ENCODE measurements around the gene TBCD. TPM values are rescaled to one million over a fixed set of nuclear protein-coding genes. Genes with fewer than 3 reads are reported as not detected.

The TBCD gene
- total RNA-seq, 1 experiment from 2014 or later = 173 TPM

DNA sequence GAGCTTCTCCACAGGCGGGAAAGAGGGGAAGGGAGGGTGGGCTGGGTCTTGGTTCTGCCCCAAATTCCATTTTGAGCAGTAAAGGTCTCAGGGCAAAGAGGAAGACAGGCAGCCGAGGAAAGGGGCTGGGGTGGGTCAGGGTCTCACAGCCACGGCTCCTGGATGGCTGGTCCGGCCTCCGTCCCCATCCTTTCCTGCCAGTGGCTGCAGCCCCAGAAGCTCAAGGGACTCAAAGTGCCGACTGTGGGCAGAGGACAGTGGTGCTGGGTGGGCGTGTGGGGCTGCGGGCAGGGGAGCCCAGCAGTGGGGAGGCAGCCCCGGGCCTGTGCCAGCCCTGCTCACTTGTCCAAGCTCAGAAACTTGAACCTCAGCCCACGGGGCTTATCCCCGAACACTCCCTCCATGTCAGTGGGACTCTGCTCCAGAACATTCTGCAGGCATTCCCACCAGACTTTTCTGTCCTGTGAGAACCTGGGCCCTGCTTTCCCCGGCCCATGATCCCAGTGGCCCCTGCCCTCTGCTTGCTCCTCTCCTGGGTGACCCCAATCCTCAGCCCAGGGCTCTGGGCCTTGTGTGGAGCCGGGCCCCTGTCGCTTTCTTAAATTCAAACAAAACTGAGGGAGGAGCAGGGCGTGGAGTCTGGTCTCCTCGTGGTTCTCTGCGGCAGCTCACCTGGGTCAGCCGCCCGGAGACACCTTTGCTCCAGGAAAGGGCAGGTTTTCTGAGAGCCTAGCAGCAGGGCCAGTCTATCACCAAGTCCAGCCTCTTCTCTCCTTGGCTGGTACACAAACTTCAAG is 209.7 kb downstream of the TBCD start:
- DNase-seq (ENCODE audit: low spot score) (no peak), ATAC-seq (no peak)
- ChIA-PET POLR2A (no interaction called here), CTCF (no interaction called here)
- Mint-ChIP-seq H3K9me3 (peaks cover 4% of the 10 kb centered on the region; the same call in 1 of the 2 replicates), H3K27ac (no peak overlapping the region; the same call in 1 of the 2 replicates), H3K27me3 (ENCODE audit: low read depth) (no peaks in the 10 kb centered on the region), H3K36me3 (peaks cover 13% of the 10 kb centered on the region; the same call in 1 of the 2 replicates), H3K4me1 (peaks cover 10% of the 10 kb centered on the region), H3K4me3 (no peak overlapping the region)
- TF ChIP-seq, protein P1, sequence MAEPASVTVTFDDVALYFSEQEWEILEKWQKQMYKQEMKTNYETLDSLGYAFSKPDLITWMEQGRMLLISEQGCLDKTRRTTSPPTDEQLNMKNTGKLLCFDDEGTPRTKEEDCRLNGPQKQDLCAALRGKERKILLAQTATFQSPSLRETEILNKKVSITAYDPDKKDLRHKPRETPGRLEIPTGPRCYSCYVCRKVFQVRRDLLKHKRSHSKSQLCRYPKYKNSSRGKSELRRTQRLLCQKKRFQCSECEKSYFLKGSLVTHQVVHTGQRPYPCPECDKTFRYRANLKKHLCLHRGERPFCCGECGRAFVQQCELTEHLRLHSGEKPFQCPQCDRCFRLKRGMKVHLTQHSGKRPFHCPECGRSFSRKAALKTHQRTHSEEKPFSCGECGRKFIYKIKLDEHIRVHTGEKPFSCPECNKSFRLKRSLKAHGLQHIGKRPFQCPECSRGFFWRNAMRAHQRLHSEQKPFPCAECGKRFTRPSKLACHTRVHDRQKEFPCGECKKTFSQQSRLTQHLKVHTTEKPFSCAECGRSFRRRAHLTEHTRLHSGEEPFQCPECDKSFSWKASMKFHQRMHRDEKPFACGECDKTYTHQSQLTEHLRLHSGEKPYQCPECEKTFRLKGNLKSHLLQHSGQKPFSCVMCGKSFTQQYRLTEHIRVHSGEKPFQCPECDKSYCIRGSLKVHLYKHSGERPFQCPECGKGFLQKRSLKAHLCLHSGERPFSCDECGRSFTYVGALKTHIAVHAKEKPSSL (CRISPR knock-in tag; conservative IDR thresholded peaks at IDR 0.05) = no peak
- TF ChIP-seq, protein P2, sequence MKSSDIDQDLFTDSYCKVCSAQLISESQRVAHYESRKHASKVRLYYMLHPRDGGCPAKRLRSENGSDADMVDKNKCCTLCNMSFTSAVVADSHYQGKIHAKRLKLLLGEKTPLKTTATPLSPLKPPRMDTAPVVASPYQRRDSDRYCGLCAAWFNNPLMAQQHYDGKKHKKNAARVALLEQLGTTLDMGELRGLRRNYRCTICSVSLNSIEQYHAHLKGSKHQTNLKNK (CRISPR knock-in tag; IDR thresholded peaks at IDR 0.05) = no peak
- TF ChIP-seq GTF2I (CRISPR knock-in tag; conservative IDR thresholded peaks at IDR 0.05) (no peak), NR1H2 (CRISPR knock-in tag; IDR thresholded peaks at IDR 0.05) (no peak), CREM (CRISPR knock-in tag; IDR thresholded peaks at IDR 0.05) (no peak), RORB (CRISPR knock-in tag; IDR thresholded peaks at IDR 0.05) (no peak), OVOL2 (CRISPR knock-in tag; IDR thresholded peaks at IDR 0.05; ENCODE audit: borderline replicate concordance) (no peak), GABPB1 (CRISPR knock-in tag; IDR thresholded peaks at IDR 0.05) (no peak), FOXK1 (CRISPR knock-in tag; IDR thresholded peaks at IDR 0.05) (no peak)
- TF ChIP-seq, protein P3, sequence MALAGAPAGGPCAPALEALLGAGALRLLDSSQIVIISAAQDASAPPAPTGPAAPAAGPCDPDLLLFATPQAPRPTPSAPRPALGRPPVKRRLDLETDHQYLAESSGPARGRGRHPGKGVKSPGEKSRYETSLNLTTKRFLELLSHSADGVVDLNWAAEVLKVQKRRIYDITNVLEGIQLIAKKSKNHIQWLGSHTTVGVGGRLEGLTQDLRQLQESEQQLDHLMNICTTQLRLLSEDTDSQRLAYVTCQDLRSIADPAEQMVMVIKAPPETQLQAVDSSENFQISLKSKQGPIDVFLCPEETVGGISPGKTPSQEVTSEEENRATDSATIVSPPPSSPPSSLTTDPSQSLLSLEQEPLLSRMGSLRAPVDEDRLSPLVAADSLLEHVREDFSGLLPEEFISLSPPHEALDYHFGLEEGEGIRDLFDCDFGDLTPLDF (CRISPR knock-in tag; IDR thresholded peaks at IDR 0.05) = no peak
- TF ChIP-seq, protein P4, sequence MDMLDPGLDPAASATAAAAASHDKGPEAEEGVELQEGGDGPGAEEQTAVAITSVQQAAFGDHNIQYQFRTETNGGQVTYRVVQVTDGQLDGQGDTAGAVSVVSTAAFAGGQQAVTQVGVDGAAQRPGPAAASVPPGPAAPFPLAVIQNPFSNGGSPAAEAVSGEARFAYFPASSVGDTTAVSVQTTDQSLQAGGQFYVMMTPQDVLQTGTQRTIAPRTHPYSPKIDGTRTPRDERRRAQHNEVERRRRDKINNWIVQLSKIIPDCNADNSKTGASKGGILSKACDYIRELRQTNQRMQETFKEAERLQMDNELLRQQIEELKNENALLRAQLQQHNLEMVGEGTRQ (CRISPR knock-in tag; IDR thresholded peaks at IDR 0.05) = no peak
- TF ChIP-seq, protein P5, sequence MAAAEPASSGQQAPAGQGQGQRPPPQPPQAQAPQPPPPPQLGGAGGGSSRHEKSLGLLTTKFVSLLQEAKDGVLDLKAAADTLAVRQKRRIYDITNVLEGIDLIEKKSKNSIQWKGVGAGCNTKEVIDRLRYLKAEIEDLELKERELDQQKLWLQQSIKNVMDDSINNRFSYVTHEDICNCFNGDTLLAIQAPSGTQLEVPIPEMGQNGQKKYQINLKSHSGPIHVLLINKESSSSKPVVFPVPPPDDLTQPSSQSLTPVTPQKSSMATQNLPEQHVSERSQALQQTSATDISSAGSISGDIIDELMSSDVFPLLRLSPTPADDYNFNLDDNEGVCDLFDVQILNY (CRISPR knock-in tag; IDR thresholded peaks at IDR 0.05) = no peak

DNA sequence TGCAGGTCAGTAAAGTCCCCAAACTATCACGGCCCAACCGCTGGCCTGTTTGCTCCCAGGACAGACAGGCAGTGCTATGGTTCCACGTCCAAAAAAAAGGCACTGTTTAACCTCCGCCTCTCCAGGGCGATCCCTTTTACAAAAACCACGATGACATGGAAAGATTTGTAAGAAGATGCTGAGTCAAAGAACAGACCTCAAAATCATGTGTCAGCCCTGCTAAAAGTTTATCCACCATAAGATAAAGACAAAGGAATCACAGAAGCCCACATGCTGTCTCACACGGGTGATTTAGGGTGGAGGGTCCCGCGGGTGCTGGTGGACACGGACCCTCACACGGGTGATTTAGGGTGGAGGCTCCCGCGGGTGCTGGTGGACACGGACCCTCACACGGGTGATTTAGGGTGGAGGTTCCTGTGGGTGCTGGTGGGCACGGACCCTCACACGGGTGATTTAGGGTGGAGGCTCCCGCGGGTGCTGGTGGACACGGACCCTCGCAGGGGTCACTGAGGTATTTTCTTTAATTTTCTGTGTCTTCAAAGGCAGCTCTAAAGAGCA is 210.4 kb downstream of the TBCD start:
- DNase-seq (ENCODE audit: low spot score) = no peak
- no peak for ATAC-seq
- Mint-ChIP-seq H3K27me3 (ENCODE audit: low read depth) (no peaks in the 10 kb centered on the region), H3K9me3 (peaks cover 4% of the 10 kb centered on the region; the same call in 1 of the 2 replicates), H3K4me1 (peaks cover 10% of the 10 kb centered on the region), H3K27ac (no peak overlapping the region; the same call in 1 of the 2 replicates), H3K36me3 (peaks cover 11% of the 10 kb centered on the region; the same call in 1 of the 2 replicates), H3K4me3 (0 out of 2 replicates have a peak overlapping the region, but pooled peaks have one; percentile 49)
- CTCF ChIA-PET = interaction anchor here (0.5 to 1.2 kb wide), 3 partner anchors 24 to 208 kb away, joined by 3 read pairs; no protein-coding TSS in a partner anchor
- TF ChIP-seq, protein P6, sequence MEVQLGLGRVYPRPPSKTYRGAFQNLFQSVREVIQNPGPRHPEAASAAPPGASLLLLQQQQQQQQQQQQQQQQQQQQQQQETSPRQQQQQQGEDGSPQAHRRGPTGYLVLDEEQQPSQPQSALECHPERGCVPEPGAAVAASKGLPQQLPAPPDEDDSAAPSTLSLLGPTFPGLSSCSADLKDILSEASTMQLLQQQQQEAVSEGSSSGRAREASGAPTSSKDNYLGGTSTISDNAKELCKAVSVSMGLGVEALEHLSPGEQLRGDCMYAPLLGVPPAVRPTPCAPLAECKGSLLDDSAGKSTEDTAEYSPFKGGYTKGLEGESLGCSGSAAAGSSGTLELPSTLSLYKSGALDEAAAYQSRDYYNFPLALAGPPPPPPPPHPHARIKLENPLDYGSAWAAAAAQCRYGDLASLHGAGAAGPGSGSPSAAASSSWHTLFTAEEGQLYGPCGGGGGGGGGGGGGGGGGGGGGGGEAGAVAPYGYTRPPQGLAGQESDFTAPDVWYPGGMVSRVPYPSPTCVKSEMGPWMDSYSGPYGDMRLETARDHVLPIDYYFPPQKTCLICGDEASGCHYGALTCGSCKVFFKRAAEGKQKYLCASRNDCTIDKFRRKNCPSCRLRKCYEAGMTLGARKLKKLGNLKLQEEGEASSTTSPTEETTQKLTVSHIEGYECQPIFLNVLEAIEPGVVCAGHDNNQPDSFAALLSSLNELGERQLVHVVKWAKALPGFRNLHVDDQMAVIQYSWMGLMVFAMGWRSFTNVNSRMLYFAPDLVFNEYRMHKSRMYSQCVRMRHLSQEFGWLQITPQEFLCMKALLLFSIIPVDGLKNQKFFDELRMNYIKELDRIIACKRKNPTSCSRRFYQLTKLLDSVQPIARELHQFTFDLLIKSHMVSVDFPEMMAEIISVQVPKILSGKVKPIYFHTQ (CRISPR knock-in tag; IDR thresholded peaks at IDR 0.05) = no peak
- no peak for TF ChIP-seq RORB (CRISPR knock-in tag; IDR thresholded peaks at IDR 0.05)
- TF ChIP-seq, protein P7, sequence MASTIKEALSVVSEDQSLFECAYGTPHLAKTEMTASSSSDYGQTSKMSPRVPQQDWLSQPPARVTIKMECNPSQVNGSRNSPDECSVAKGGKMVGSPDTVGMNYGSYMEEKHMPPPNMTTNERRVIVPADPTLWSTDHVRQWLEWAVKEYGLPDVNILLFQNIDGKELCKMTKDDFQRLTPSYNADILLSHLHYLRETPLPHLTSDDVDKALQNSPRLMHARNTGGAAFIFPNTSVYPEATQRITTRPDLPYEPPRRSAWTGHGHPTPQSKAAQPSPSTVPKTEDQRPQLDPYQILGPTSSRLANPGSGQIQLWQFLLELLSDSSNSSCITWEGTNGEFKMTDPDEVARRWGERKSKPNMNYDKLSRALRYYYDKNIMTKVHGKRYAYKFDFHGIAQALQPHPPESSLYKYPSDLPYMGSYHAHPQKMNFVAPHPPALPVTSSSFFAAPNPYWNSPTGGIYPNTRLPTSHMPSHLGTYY (CRISPR knock-in tag; IDR thresholded peaks at IDR 0.05) = no peak
- TF ChIP-seq, protein P8, sequence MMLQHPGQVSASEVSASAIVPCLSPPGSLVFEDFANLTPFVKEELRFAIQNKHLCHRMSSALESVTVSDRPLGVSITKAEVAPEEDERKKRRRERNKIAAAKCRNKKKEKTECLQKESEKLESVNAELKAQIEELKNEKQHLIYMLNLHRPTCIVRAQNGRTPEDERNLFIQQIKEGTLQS (CRISPR knock-in tag; conservative IDR thresholded peaks at IDR 0.05) = no peak
- TF ChIP-seq, protein P4 (CRISPR knock-in tag; IDR thresholded peaks at IDR 0.05) = no peak
- TF ChIP-seq, protein P9, sequence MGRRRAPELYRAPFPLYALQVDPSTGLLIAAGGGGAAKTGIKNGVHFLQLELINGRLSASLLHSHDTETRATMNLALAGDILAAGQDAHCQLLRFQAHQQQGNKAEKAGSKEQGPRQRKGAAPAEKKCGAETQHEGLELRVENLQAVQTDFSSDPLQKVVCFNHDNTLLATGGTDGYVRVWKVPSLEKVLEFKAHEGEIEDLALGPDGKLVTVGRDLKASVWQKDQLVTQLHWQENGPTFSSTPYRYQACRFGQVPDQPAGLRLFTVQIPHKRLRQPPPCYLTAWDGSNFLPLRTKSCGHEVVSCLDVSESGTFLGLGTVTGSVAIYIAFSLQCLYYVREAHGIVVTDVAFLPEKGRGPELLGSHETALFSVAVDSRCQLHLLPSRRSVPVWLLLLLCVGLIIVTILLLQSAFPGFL (CRISPR knock-in tag; IDR thresholded peaks at IDR 0.05; ENCODE audit: borderline replicate concordance) = no peak
- POLR2A ChIA-PET = no interaction called here
